ENCODE results near the gene SYTL4. TPM values are rescaled to one million over a fixed set of nuclear protein-coding genes. Genes with fewer than 3 reads are reported as not detected.

The SYTL4 gene
- polyA plus RNA-seq, 6 donors from 2014 or later = 0.08 to 0.33 (median 0.23) TPM; not detected in 2

GRCh38 chrX:100719139-100719538 lies 12.8 kb downstream of the SYTL4 start:
- Mint-ChIP-seq H3K4me1 (no peaks in the 10 kb centered on the region), H3K36me3 (no peaks in the 10 kb centered on the region), H3K27ac (no peak overlapping the region), H3K4me3 (no peak overlapping the region), H3K27me3 (peaks cover 0 to 8% (median 0%) of the 10 kb centered on the region in 3 donors), H3K9me3 (peaks cover 0 to 4% (median 0%) of the 10 kb centered on the region in 7 donors)
- DNase-seq (no peak), ATAC-seq (ENCODE audit: low read depth in 2 of 2) (no peak)

- Mint-ChIP-seq H3K27me3 (peaks cover 0 to 8% (median 0%) of the 10 kb centered on the region in 3 donors), H3K9me3 (peaks cover 0 to 2% (median 0%) of the 10 kb centered on the region in 7 donors), H3K4me3 (no peak overlapping the region), H3K4me1 (no peaks in the 10 kb centered on the region), H3K27ac (no peak overlapping the region), H3K36me3 (no peaks in the 10 kb centered on the region)
- ATAC-seq (ENCODE audit: low read depth in 2 of 2) = no peak
- no peak for DNase-seq
These were observed 14.6 kb downstream of the SYTL4 start for GRCh38 chrX:100717363-100717762.

GRCh38 chrX:100710816-100711215 lies 21.1 kb downstream of the SYTL4 start:
- no peak overlapping the region for H3K27ac Mint-ChIP-seq
- no peak for DNase-seq
- no peak for ATAC-seq (ENCODE audit: low read depth in 2 of 2)
- H3K27me3 Mint-ChIP-seq = peaks cover 0 to 13% (median 4%) of the 10 kb centered on the region in 3 donors
- H3K9me3 Mint-ChIP-seq = peaks cover 0 to 2% (median 0%) of the 10 kb centered on the region in 7 donors
- H3K4me3 Mint-ChIP-seq = no peak overlapping the region
- H3K4me1 Mint-ChIP-seq = no peaks in the 10 kb centered on the region
- no peaks in the 10 kb centered on the region for H3K36me3 Mint-ChIP-seq

- ATAC-seq (ENCODE audit: low read depth in 2 of 2) (no peak), DNase-seq (no peak)
- peaks cover 0 to 5% (median 4%) of the 10 kb centered on the region in 3 donors for H3K4me1 Mint-ChIP-seq
- H3K27me3 Mint-ChIP-seq = peaks cover 0 to 22% (median 4%) of the 10 kb centered on the region in 3 donors
- no peaks in the 10 kb centered on the region for H3K9me3 Mint-ChIP-seq
- no peak overlapping the region for H3K27ac Mint-ChIP-seq
- H3K4me3 Mint-ChIP-seq = no peak overlapping the region
- H3K36me3 Mint-ChIP-seq = no peaks in the 10 kb centered on the region
These were observed 27.2 kb downstream of the SYTL4 start for GRCh38 chrX:100704581-100705203.

- ATAC-seq (ENCODE audit: low read depth in 2 of 2) (no peak), DNase-seq (no peak)
- no peak overlapping the region for H3K27ac Mint-ChIP-seq
- H3K4me1 Mint-ChIP-seq = peaks cover 4 to 25% (median 5%) of the 10 kb centered on the region in 3 donors
- no peaks in the 10 kb centered on the region for H3K36me3 Mint-ChIP-seq
- H3K27me3 Mint-ChIP-seq = peaks cover 0 to 12% (median 0%) of the 10 kb centered on the region in 3 donors
- no peak overlapping the region for H3K4me3 Mint-ChIP-seq
- H3K9me3 Mint-ChIP-seq = no peaks in the 10 kb centered on the region
These were observed 31.1 kb downstream of the SYTL4 start for GRCh38 chrX:100700809-100701208.

GRCh38 chrX:100698551-100698950 lies 33.4 kb downstream of the SYTL4 start:
- ATAC-seq (ENCODE audit: low read depth in 2 of 2) = no peak
- peak overlapping the region in 5 of 8 donors; percentile 8 to 61 (median 37) for H3K4me3 Mint-ChIP-seq

GRCh38 chrX:100696699-100697351 lies 35.1 kb downstream of the SYTL4 start:
- peaks cover 0 to 26% (median 13%) of the 10 kb centered on the region in 3 donors for H3K27me3 Mint-ChIP-seq
- H3K27ac Mint-ChIP-seq = peak overlapping the region in 1 of 6 donors; percentile 36
- H3K4me3 Mint-ChIP-seq = peak overlapping the region in 1 of 8 donors; percentile 49
- H3K4me1 Mint-ChIP-seq = peaks cover 0 to 23% (median 4%) of the 10 kb centered on the region in 3 donors
- H3K9me3 Mint-ChIP-seq = peaks cover 0 to 4% (median 0%) of the 10 kb centered on the region in 7 donors
- DNase-seq (no peak), ATAC-seq (ENCODE audit: low read depth in 2 of 2) (no peak)
- H3K36me3 Mint-ChIP-seq = peaks cover 0 to 8% of the 10 kb centered on the region in 2 donors

More at GRCh38 chrX:100698551-100698950, 33.4 kb downstream of the SYTL4 start:
- H3K27me3 Mint-ChIP-seq = peaks cover 0 to 9% (median 6%) of the 10 kb centered on the region in 3 donors
- H3K9me3 Mint-ChIP-seq = no peaks in the 10 kb centered on the region
- DNase-seq = no peak
- peak overlapping the region in 1 of 6 donors; percentile 34 for H3K27ac Mint-ChIP-seq
- peaks cover 0 to 23% (median 4%) of the 10 kb centered on the region in 3 donors for H3K4me1 Mint-ChIP-seq
- peaks cover 0 to under 1% of the 10 kb centered on the region in 2 donors for H3K36me3 Mint-ChIP-seq

GRCh38 chrX:100695991-100696390 lies 35.9 kb downstream of the SYTL4 start:
- H3K9me3 Mint-ChIP-seq = peaks cover 0 to 4% (median 0%) of the 10 kb centered on the region in 7 donors
- H3K4me1 Mint-ChIP-seq = peaks cover 0 to 21% (median 4%) of the 10 kb centered on the region in 3 donors
- peaks cover 0 to 29% (median 13%) of the 10 kb centered on the region in 3 donors for H3K27me3 Mint-ChIP-seq
- no peak overlapping the region for H3K27ac Mint-ChIP-seq
- H3K36me3 Mint-ChIP-seq = peaks cover 0 to 8% of the 10 kb centered on the region in 2 donors
- ATAC-seq (ENCODE audit: low read depth in 2 of 2) = no peak
- no peak overlapping the region for H3K4me3 Mint-ChIP-seq
- no peak for DNase-seq

- ATAC-seq (ENCODE audit: low read depth in 2 of 2) = no peak
- H3K27me3 Mint-ChIP-seq = peaks cover 0 to 29% (median 13%) of the 10 kb centered on the region in 3 donors
- peaks cover 0 to 4% (median 0%) of the 10 kb centered on the region in 7 donors for H3K9me3 Mint-ChIP-seq
- no peak overlapping the region for H3K27ac Mint-ChIP-seq
- peaks cover 0 to 8% of the 10 kb centered on the region in 2 donors for H3K36me3 Mint-ChIP-seq
- DNase-seq = no peak
- H3K4me3 Mint-ChIP-seq = no peak overlapping the region
- peaks cover 0 to 21% (median 4%) of the 10 kb centered on the region in 3 donors for H3K4me1 Mint-ChIP-seq
These were observed 36.6 kb downstream of the SYTL4 start for GRCh38 chrX:100695302-100695701.

- peaks cover 0 to 1% (median 0%) of the 10 kb centered on the region in 7 donors for H3K9me3 Mint-ChIP-seq
These were observed 44.4 kb downstream of the SYTL4 start for GRCh38 chrX:100687546-100687945.

GRCh38 chrX:100687128-100687527 lies 44.8 kb downstream of the SYTL4 start:
- Mint-ChIP-seq H3K4me3 (peak overlapping the region in 7 of 8 donors; percentile 22 to 83 (median 52)), H3K9me3 (peaks cover 0 to 1% (median 0%) of the 10 kb centered on the region in 7 donors), H3K36me3 (no peaks in the 10 kb centered on the region), H3K27me3 (peaks cover 0 to 6% (median 0%) of the 10 kb centered on the region in 3 donors), H3K27ac (peak overlapping the region in 5 of 6 donors; percentile 72 to 88 (median 86)), H3K4me1 (peaks cover 22 to 31% (median 24%) of the 10 kb centered on the region in 3 donors)
- DNase-seq (no peak), ATAC-seq (ENCODE audit: low read depth in 2 of 2) (peak; percentile 46 to 53)

More at GRCh38 chrX:100687546-100687945, 44.4 kb downstream of the SYTL4 start:
- peak; percentile 83 for ATAC-seq (ENCODE audit: low read depth in 2 of 2)
- Mint-ChIP-seq H3K4me1 (peaks cover 22 to 31% (median 24%) of the 10 kb centered on the region in 3 donors), H3K27me3 (peaks cover 0 to 10% (median 0%) of the 10 kb centered on the region in 3 donors), H3K27ac (peak overlapping the region; percentile 46 to 88 (median 80)), H3K4me3 (peak overlapping the region; percentile 31 to 83 (median 54)), H3K36me3 (no peaks in the 10 kb centered on the region)
- peak; percentile 25 for DNase-seq

GRCh38 chrX:100685997-100686305 lies 46.0 kb downstream of the SYTL4 start:
- H3K27ac Mint-ChIP-seq = peak overlapping the region in 1 of 6 donors; percentile 78
- no peaks in the 10 kb centered on the region for H3K27me3 Mint-ChIP-seq
- H3K4me3 Mint-ChIP-seq = peak overlapping the region in 3 of 8 donors; percentile 44 to 61 (median 56)
- no peak for DNase-seq
- no peaks in the 10 kb centered on the region for H3K9me3 Mint-ChIP-seq
- H3K4me1 Mint-ChIP-seq = peaks cover 22 to 31% (median 24%) of the 10 kb centered on the region in 3 donors
- H3K36me3 Mint-ChIP-seq = no peaks in the 10 kb centered on the region
- no peak for ATAC-seq (ENCODE audit: low read depth in 2 of 2)

GRCh38 chrX:100685284-100685996 lies 46.5 kb downstream of the SYTL4 start:
- H3K4me3 Mint-ChIP-seq = peak overlapping the region in 3 of 8 donors; percentile 44 to 61 (median 56)

More at GRCh38 chrX:100685284-100685996, 46.5 kb downstream of the SYTL4 start:
- Mint-ChIP-seq H3K27me3 (peaks cover 0 to 4% (median 0%) of the 10 kb centered on the region in 3 donors), H3K9me3 (no peaks in the 10 kb centered on the region), H3K27ac (peak overlapping the region in 1 of 6 donors; percentile 78), H3K4me1 (peaks cover 26 to 35% (median 28%) of the 10 kb centered on the region in 3 donors), H3K36me3 (no peaks in the 10 kb centered on the region)
- ATAC-seq (ENCODE audit: low read depth in 2 of 2) (peak; percentile 62 to 63), DNase-seq (peak; percentile 68)
